RPMI7951 (cell line): ENCODE results near the gene MRPL1. TPM values are rescaled to one million over a fixed set of nuclear protein-coding genes. Genes with fewer than 3 reads are reported as not detected.

Source experiments
- DNase-seq: peaks from one replicate; pipeline ENCODE4 v3.0.0-alpha.2; 2012; ENCODE audit warnings: low read depth
- total RNA-seq: library from RNA; depleted of rRNA; stranded (reverse); fragments of >200 nt; shearing (Covaris generic); gene quantifications from 2 replicates; pipeline ENCODE4 v1.2.3, GENCODE V29; 2014; rRNA removed

Gene MRPL1
- 28.1 and 33.8 TPM in 2 replicates for total RNA-seq

DNA sequence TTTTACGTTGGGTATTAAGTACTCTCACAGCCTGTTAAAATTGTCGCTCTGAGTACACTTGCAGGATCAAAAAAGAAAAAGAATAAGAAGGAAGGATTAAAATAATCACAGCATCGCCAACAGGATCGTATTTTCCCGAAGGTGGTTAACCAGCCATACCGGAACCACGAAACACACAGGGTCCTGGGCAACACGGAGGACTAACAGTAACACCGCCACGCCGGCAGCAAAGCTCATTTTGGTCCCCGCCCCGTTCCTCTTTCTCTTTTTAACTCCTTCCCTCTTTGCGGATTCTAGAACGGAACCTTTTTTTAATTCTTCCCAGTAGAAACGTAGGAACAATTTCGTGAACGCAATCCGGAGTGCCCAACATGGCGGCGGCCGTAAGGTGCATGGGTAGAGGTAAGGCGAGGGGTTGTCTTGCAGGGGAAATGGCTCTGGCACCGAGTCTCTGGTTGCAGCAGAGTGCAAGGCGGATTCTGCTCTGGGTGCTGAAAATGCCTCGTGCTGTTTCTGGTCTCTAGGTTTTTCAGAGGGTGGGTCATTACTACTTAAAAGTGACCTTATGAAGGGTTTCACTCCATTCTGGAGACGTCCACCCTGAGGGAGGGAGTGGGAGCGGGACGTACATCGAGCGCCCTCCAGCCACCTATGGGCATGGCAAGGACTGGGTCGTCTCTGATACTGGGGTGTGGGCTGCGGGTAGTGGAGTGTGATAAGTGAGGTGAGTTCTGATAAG, at the start of gene MRPL1:
MRPL1 (plus strand) TSS at position 353 of the 739 bp plus-strand sequence; CDS start at position 372, 19 bp downstream.
- peak; percentile 93 for DNase-seq

DNA sequence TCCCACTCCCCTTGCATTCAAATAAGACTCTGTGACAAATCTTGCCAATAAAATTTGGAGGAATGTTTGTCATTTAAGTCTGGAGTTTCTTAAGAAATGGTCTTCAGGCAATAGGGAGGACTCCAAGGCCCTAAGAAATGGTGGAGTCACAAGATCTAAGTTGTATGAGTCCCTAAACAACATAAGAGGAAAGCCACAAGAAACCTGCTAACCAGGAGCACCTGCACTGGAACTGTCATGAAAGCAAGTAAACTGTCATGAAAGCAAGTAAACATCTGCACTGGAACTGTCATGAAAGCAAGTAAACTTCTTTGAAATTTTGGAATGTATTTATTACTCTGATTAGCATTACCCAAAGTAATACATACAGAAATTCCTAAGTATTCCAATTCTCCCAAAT, 47.0 kb upstream of the MRPL1 start:
- DNase-seq, result no peak

DNA sequence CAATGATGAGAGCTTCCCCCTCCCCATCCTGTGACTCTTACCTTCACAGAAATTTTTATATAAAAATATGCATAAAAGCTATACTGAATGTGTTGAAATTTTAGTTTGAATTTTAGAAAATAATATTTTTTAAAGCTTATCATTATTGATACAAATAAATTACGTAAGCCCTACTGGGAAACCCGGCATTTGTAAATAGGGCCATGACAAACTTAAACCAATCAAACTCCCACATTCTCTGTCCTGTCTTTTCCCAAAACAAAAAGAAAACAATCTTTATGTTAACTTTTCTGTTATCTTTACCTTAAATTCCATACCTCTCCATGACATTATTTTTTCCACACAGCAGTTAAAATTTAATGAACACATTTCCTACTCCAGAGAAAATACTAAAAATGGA, 46.1 kb upstream of the MRPL1 start:
- no peak for DNase-seq

DNA sequence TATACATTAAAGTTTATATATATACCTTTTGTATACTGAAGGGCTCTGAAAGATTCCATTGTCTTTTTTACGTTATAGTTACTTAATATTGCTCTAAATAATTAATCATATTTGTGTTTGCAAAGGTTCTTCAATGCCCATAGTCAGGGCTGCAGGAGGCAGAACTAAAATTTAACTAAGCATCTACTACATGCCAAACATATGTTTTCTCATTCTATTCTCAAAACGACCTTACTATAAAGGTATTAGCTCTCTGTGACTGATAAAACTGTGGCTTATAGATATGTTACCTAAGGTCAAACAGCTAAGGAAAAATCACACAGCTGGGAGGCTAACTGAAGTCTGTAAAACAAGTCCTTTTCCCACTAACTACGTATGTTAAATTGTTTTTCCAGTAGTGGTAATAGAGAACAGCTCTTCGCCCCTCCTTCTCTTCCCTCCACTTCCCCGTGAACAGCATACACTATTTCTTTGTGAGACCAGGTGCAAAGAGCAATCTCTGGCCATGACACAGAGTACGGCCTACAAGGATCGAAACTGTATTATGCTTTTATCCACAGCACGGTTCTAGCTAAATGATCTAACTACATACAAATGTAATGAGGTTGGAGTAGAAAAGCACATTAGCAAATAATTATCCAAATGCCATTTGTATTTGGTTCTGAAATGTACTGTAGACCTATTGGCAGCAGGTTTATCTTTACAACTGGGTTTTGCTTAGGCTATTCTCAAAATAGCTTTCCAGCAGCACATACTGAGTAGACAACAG, 45.1 kb upstream of the MRPL1 start:
- no peak for DNase-seq

DNA sequence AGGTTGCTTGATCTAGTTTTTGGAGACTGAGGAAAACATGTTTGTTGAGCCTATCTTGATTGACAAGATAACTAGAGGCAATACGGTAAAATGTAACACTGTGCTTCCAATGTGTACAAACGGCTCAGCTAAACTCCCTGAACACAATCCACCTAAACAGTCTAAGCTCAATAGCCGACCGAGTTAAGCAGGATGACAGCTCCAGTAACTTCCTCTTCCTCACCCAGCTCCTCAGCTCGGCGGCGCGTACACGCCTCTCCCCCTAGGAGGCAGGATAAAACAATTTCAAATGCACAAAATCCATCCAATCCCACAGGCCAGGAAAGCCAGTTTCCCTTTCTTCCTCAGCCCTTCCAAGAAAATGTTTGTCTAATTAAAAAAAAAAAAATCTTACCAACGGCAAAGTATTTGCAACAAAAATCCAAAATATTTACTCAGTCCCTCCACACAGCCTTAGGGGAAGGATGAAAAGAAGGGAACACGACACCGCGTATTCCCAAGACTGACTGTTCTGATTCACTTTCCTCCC, 44.5 kb upstream of the MRPL1 start:
- DNase-seq, result peak; percentile 77

DNA sequence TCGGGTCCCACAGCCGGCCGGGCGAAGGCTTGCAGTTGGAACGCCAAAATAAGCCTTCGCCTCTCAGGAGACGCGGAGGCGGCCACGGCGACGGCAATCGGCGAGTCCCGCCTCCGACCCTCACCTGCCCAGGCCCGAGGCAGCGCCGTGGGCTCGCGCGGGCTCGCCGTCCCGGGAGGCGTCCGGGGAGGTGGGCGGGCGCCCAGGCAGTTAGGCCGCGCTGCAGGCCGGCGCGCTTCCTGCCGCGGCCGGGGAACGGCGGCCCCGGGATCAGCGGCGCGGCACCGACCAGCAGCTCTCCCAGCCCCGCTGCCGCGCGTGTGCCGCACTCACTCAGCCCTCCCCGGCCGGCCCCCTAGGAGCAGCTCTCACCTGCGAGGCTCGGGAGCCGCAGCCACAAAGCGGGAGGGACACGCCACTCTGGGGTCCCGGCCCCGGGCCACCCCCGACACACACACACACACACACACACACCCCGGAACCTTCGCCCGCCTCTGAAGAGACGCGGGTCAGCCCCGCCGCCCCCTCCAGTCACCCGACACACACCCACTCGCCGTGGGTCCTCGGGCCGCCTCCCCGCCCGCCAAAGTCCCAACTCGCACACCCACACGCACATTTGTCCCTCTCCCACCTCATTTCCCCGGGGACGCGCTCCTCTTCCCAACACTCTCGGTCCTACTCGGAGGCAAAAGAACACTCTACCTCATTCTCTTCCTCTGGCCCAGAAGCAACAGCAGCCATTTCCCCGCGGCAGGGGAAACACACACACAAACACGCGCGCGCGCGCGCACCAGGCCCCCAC, 43.8 kb upstream of the MRPL1 start, which contains the start of gene CNOT6L:
CNOT6L (minus strand) TSS at position 767 of the 802 bp plus-strand sequence; CDS start at position 707, 60 bp downstream.
- DNase-seq, result peak; percentile 47

DNA sequence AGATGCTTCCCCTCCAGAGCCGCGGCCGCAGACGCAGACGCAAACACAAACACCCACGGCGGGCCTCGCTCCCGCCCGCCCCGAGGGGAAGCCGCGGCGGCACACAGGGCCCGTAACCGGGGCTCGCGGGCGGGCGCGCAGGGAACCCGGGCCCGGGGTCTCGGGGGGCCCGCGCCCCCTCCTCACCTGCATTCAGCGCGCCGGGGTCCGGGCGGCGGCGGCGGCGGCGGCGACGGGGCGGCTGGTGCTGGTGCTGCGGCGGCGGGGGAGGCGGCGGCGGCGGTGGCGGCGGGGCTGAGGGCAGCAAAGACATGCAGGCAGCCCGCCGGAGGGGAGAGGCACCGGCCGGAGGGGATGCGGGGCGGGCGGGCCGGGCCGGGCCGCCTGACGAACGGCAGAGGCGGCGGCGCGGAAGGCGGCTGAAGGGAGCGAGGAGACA, 43.2 kb upstream of the MRPL1 start:
- no peak for DNase-seq

DNA sequence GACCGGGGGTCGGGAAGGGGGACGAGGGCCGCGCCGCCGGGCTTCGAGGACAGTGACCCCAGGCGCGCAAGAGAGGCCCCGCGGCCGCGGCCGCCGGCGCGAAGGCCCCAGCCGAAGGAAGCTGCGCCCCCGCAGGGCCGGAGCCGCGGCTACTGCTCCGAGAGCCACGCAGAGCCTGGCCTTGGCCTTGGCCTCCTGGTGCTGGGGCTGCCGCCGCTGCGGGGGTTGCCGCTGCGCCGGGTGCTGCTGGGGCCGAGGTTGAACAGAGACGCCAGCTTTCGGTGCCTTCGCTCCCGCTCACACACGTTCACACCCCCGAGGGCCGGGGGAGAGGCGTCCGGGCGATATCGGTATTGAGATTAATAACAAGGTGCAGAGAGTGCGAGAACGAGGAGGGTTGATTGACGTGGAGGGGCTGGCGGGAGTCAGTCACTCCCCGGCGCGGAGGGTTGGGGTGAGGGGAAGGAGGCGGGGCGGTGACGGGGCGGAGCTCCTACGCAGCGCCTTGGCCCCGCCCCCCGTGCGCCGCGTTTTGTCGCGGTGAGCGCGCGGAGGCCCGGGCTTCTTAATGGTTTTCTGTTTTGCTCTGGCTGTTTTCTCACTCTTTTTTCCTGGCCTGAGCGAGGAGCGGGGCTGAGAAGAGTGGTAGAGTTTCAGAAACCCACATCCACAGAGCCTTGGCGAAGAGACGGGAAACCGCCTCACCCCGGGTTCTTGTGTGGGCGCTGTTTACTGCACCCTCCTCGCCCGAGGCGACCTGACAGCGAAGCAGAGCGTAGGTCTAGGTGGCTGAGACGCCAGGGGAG, 42.6 kb upstream of the MRPL1 start:
- DNase-seq, result peak; percentile 77

DNA sequence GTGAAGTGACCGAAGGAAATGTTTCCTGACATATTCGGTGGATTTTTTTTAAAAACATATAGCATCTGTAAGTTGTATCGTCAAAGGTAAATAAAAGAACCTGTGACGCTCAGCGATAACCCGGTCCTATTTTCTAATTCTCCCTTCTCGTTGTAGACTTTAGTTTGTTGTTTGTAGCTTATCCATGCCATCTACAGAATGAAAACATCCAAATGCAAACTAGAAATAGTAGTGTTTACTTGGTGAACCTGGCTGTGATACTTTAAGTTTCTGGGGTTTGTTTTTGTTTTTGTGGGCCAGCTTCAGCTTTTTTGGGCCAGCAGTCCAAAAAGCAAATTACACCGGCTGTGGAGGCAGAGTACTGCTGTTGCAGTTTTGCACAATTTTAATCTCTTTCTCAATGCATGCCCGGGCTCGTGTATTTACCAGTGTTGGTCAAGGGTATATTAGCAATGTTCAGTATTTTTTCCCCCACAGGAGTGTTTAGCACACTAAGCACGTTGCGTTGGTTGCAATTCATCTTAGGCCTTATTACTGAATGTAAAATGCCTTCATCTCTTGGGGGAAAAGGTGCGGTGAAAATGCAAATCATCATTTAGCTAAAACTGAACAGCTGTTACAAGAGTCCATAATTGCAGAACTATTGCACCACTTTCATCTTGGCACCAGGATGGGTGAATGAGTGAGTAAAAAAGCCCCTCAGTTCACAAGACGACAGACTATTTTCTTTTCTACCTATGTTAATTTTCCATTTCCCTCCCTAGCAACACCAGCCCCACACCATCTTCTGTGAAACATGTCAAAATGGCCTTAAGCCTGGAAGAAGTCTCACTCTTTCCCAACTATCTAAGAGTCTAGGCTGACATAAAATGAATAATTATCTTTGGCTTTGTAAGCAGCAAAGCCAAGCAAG, 41.7 kb upstream of the MRPL1 start:
- DNase-seq, result no peak

DNA sequence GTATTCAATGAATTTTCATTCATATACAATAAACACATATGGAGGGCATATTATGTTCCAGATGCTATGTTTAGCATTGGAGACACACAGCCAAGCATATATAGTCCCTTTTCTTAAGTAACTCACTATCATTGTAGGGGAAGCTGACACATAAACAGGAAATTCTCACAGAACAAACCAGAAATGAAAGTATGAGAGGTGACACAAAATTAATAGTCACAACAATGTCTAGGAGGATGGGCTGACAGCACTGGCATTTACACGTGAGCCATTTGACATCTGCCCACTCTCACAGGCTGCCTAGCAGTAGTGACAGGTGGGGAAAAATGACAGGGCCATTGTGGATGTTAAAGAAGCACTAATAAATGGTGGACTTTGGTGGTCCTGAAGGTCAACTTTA, 40.9 kb upstream of the MRPL1 start:
- no peak for DNase-seq

DNA sequence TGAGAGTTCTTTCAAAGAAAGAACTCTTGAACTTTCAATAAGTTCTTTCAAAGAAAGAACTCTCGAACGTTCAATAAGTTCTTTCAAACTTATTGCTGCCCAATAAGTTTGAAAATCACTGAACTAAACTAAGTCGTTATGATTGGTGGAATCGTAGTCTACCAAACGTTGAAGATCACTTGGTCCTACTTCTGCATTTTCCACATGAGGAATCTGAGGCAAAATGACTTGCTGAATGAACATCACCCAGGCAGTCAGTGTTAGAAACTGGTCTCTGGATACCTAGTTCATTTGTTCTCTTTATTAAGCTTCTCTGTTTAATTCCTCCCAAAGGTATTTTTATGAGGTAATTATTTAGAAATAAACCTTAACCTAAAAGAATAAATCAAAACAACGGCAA, 36.4 kb upstream of the MRPL1 start:
- DNase-seq, result no peak

DNA sequence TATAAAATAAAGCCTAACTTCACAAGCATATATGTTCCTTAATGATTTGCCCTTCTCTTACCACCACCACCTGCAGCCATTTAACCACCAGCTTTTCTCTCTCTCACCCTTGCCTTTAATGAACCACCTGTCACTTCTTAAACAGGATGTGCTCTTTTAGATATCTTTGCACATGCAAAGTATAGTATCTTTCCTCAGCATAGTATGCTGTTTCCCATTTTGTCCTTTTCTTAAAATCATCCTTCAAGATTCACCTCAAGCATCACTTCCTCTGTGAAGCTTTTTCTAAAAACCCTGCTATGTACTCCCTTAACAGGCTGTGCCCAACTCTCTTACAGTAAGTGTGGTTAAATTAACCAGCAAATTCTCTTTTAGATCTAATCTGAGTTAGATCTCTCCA, 35.3 kb upstream of the MRPL1 start:
- DNase-seq, result no peak

DNA sequence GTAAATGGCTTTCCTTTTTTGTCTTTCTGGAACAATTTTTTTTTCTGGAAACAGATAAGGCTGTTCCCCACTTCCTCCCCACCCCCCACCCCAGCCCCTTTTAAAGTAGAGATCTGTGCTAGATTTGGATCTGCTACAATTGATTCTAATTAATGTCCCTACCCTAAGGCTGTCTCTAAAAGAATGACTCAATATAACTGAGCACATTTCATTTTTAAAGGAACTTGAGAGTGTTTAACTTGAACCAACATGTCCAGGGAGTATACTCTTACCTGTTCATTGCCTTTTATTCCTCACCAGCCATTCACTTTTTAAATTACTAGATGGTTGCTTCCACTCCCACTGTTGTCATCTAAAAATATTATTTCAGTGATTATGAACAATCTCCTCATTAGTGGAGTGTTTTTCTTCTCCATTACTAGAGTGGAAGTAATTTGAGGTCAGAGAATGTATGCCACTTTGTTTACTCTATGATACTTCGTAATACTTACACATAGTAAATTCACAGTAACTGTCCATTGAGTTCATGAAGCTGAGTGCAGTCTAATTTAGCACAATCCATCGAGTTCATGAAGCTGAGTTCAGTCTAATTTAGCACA, 29.4 kb upstream of the MRPL1 start:
- no peak for DNase-seq

DNA sequence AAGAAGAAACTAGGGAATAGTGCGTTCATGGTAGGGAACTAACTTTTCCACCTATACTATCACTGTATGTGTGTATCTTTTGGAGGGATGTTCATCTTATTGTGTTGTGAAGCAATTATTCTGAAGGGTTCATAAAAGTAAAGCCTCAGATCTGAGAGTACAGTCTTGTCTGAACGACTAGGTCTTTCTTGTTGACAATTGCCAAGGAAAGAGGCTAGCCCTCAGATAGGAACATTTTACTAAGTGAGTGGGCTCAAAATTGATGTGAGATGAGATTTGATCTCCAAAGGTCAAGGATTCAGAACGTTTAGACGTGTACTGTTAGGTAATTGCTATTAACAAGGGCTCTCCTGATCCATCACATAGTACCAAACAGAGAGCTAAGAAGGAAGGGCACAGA, 28.2 kb upstream of the MRPL1 start:
- no peak for DNase-seq

DNA sequence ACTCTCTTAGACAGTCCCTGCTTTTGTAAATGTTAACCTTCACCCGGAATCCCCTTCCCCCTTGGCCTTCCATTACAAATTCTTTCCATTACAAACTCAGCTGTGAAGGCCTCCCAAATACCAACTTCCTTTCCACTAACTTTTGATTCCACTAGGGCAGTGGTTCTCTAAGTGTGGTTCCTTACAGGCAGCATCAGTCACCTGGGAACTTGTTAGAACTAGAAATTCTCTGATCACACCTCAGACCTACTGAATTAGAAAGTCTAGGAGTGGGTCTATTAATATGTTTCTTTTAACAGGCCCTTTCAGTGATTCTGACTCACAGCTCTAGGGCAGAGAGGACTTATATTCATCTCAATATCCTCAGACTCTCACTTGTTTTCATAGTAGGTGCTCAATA, 19.0 kb upstream of the MRPL1 start:
- no peak for DNase-seq

DNA sequence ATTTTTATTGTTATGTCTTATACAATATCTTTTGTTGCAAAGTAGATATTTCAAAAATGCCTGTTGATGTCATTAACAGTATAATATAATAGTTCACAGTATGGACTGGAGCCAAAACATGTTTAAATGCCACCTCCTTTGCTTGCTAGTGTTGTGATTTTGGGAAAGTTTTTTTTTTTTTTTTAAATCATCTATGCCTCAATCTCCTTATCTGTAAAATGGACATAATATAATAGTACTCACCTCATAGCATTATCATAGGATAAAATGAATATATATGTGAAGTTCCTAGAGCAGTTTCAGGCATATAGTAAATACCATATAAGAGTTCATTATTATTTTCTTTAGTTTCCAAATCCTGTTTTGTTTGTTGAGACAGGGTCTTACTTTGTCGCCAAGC, 18.3 kb upstream of the MRPL1 start:
- no peak for DNase-seq

DNA sequence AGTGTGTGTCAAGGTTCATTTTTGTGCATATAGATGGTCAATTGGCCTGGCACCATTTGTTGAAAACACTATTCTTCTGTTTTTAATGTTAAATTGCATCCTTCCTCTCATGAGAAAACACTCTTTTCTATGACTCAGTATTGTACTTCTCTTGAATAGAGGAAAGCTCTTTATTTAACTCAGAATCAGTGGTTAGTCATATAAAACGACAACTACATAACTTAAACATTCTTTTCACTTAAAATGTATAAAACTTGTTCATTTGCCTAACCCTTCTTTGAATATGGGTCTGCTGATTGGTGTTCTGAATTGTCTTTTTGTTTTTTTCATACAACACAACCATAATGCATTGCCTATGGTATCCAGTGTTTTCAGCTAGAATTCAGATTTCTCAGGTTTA, 17.2 kb upstream of the MRPL1 start:
- no peak for DNase-seq

DNA sequence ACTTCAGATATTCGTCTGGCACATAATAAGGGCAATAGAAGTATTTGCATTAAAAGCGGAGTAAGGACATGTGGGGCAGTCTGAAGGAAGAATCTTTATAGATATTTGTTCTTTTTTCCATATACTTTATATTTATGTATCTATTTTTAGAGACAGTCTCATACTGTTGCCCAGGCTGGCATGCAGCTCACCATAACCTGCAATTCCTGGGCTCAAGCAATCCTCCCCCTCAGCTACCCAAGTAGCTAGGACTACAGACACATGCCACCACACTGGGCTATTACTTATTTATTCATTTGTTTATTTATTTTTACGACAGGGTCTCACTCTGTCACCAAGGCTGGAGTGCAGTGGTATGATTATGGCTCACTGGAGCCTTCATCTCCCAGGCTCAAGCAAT, 16.7 kb upstream of the MRPL1 start:
- no peak for DNase-seq

DNA sequence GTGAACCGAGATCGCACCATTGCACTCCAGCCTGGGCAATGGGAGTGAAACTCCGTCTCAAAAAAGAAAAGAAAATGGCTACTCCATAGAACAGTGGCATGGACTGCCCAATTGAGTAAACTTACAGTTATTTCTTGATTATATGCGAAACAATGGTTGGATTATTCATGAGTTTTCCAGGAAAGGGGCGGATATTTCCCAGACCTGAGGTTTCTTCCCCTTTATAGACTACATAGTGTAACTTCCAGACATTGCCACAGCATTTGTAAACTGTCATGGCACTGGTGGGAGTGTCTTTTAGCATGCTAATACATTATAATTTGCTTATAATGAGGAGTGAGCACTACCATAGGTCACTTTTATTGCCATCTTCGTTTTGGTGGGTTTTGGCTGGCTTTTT, 14.1 kb upstream of the MRPL1 start:
- no peak for DNase-seq
